Central memory CD8-positive, alpha-beta T cell (primary cell): ENCODE data around the gene VAMP2.
"Not testable (repeated sequence)": the region's sequence is repeated elsewhere in the genome, so short reads cannot be mapped to it uniquely, and the experiment has no call there.

Experiments
- ATAC-seq: fragments of 150-1000 bp; cut with Tn5 transposase; replicated peaks from 2 replicates; pipeline ENCODE4 v1.10.0; 2022; ENCODE audit warnings: mild to moderate bottlenecking, moderate FRiP score, moderate number of reproducible peaks; ENCODE audit not compliant: poor library complexity, severe bottlenecking; ENCODE audit errors: extremely low read depth
- DNase-seq, 2 donors: peaks; one replicate each; pipeline ENCODE4 v3.0.0; 2021; ENCODE audit warnings: low spot score in 2 of 2
- H3K27ac Mint-ChIP-seq: one replicate; pipeline ENCODE4 v1.8.0; 2022; ENCODE audit warnings: low read depth, mild to moderate bottlenecking, moderate library complexity, mixed read lengths
- H3K27me3 Mint-ChIP-seq: one replicate; pipeline ENCODE4 v1.8.0; 2022; ENCODE audit warnings: mixed read lengths
- H3K36me3 Mint-ChIP-seq: one replicate; pipeline ENCODE4 v1.8.0; 2022; ENCODE audit warnings: mild to moderate bottlenecking, moderate library complexity, mixed read lengths; ENCODE audit not compliant: insufficient read depth
- H3K4me1 Mint-ChIP-seq: one replicate; pipeline ENCODE4 v1.8.0; 2022; ENCODE audit warnings: mixed read lengths
- H3K4me3 Mint-ChIP-seq: one replicate; pipeline ENCODE4 v1.8.0; 2022; ENCODE audit warnings: mild to moderate bottlenecking, moderate library complexity, mixed read lengths
- H3K9me3 Mint-ChIP-seq: one replicate; pipeline ENCODE4 v1.8.0; 2022; ENCODE audit warnings: mixed read lengths

Gene VAMP2

GRCh38 chr17:8187517-8188262 is 24.9 kb upstream of the VAMP2 start:
- peak; percentile 84 for DNase-seq
- Mint-ChIP-seq H3K36me3 (peaks cover 11% of the 10 kb centered on the region), H3K27ac (no peak overlapping the region), H3K4me1 (peaks cover 20% of the 10 kb centered on the region), H3K9me3 (no peaks in the 10 kb centered on the region), H3K4me3 (no peak overlapping the region), H3K27me3 (no peaks in the 10 kb centered on the region)
- peak; percentile 7 for ATAC-seq

- DNase-seq (peak; percentile 84 to 93), ATAC-seq (peak; percentile 59)
- Mint-ChIP-seq H3K4me1 (peaks cover 20% of the 10 kb centered on the region), H3K27me3 (no peaks in the 10 kb centered on the region), H3K27ac (no peak overlapping the region), H3K36me3 (peaks cover 11% of the 10 kb centered on the region), H3K9me3 (no peaks in the 10 kb centered on the region), H3K4me3 (no peak overlapping the region)
Measured at GRCh38 chr17:8186787-8187516, 24.2 kb upstream of the VAMP2 start.

- Mint-ChIP-seq H3K27ac (no peak overlapping the region), H3K4me3 (no peak overlapping the region), H3K4me1 (peaks cover 20% of the 10 kb centered on the region), H3K36me3 (peaks cover 11% of the 10 kb centered on the region), H3K9me3 (no peaks in the 10 kb centered on the region), H3K27me3 (no peaks in the 10 kb centered on the region)
- DNase-seq = no peak
- no peak for ATAC-seq
Measured at GRCh38 chr17:8186446-8186786, 23.7 kb upstream of the VAMP2 start.

- Mint-ChIP-seq H3K4me1 (peaks cover 22% of the 10 kb centered on the region), H3K9me3 (no peaks in the 10 kb centered on the region), H3K27me3 (no peaks in the 10 kb centered on the region), H3K36me3 (peaks cover 11% of the 10 kb centered on the region), H3K27ac (no peak overlapping the region), H3K4me3 (no peak overlapping the region)
- peak; percentile 89 to 98 for DNase-seq
- peak; percentile 19 for ATAC-seq
Measured at GRCh38 chr17:8185582-8186445, 23.1 kb upstream of the VAMP2 start.

- Mint-ChIP-seq H3K4me3 (peak overlapping the region; percentile 95), H3K27ac (peak overlapping the region; percentile 93), H3K9me3 (no peaks in the 10 kb centered on the region), H3K36me3 (peaks cover 12% of the 10 kb centered on the region), H3K27me3 (no peaks in the 10 kb centered on the region), H3K4me1 (peaks cover 47% of the 10 kb centered on the region)
- ATAC-seq (no peak), DNase-seq (no peak)
Measured at GRCh38 chr17:8176998-8177731, 14.4 kb upstream of the VAMP2 start.

- ATAC-seq (peak; percentile 38), DNase-seq (peak; percentile 68 to 80)
- Mint-ChIP-seq H3K27ac (peak within 1 kb of the TSS; percentile 93), H3K27me3 (no peaks in the 10 kb centered on the region), H3K4me3 (peak within 1 kb of the TSS; percentile 95), H3K9me3 (no peaks in the 10 kb centered on the region), H3K4me1 (peaks cover 48% of the 10 kb centered on the region), H3K36me3 (peaks cover 12% of the 10 kb centered on the region)
Measured at GRCh38 chr17:8176197-8176940, 13.6 kb upstream of the VAMP2 start, which contains the start of gene TMEM107. Gene TMEM107 (minus strand): TSS chr17:8176380. CDS start chr17:8176286, 94 bp downstream.

- peak overlapping the region; percentile 95 for H3K4me3 Mint-ChIP-seq
- DNase-seq (no peak), ATAC-seq (no peak)
- H3K27ac Mint-ChIP-seq = peak overlapping the region; percentile 93
- no peaks in the 10 kb centered on the region for H3K27me3 Mint-ChIP-seq
- H3K4me1 Mint-ChIP-seq = peaks cover 43% of the 10 kb centered on the region
- no peaks in the 10 kb centered on the region for H3K9me3 Mint-ChIP-seq
- peaks cover 12% of the 10 kb centered on the region for H3K36me3 Mint-ChIP-seq
Measured at GRCh38 chr17:8175795-8176196, 13.0 kb upstream of the VAMP2 start.

GRCh38 chr17:8173871-8174322 is 11.1 kb upstream of the VAMP2 start:
- H3K4me3 Mint-ChIP-seq = peak overlapping the region; percentile 81
- DNase-seq = no peak
- H3K36me3 Mint-ChIP-seq = peaks cover 12% of the 10 kb centered on the region
- no peaks in the 10 kb centered on the region for H3K9me3 Mint-ChIP-seq
- ATAC-seq = no peak
- peak overlapping the region; percentile 99 for H3K27ac Mint-ChIP-seq
- H3K27me3 Mint-ChIP-seq = no peaks in the 10 kb centered on the region
- peaks cover 42% of the 10 kb centered on the region for H3K4me1 Mint-ChIP-seq

- H3K27me3 Mint-ChIP-seq = no peaks in the 10 kb centered on the region
- peak overlapping the region; percentile 81 for H3K4me3 Mint-ChIP-seq
- no peaks in the 10 kb centered on the region for H3K9me3 Mint-ChIP-seq
- peak; percentile 89 for ATAC-seq
- peak; percentile 59 to 87 for DNase-seq
- H3K27ac Mint-ChIP-seq = peak overlapping the region; percentile 99
- peaks cover 12% of the 10 kb centered on the region for H3K36me3 Mint-ChIP-seq
- peaks cover 42% of the 10 kb centered on the region for H3K4me1 Mint-ChIP-seq
Measured at GRCh38 chr17:8173056-8173870, 10.5 kb upstream of the VAMP2 start.

- not testable (repeated sequence) for H3K4me3 Mint-ChIP-seq, H3K27me3 Mint-ChIP-seq, DNase-seq, H3K9me3 Mint-ChIP-seq, ATAC-seq, H3K27ac Mint-ChIP-seq
- peaks cover 32% of the 10 kb centered on the region for H3K4me1 Mint-ChIP-seq
- H3K36me3 Mint-ChIP-seq = peaks cover 11% of the 10 kb centered on the region
Measured at GRCh38 chr17:8170186-8170585, 7.4 kb upstream of the VAMP2 start.

- DNase-seq = no peak
- H3K4me3 Mint-ChIP-seq = no peak overlapping the region
Measured at GRCh38 chr17:8167526-8167925, 4.8 kb upstream of the VAMP2 start.

More at GRCh38 chr17:8167526-8167925, 4.8 kb upstream of the VAMP2 start:
- no peak for ATAC-seq
- Mint-ChIP-seq H3K27ac (no peak overlapping the region), H3K9me3 (no peaks in the 10 kb centered on the region), H3K36me3 (peaks cover 13% of the 10 kb centered on the region), H3K4me1 (peaks cover 29% of the 10 kb centered on the region), H3K27me3 (no peaks in the 10 kb centered on the region)
